B cell (primary cell): ENCODE data around the gene MORC4. TPM values are rescaled to one million over a fixed set of nuclear protein-coding genes. Genes with fewer than 3 reads are reported as not detected.

Source experiments
- ATAC-seq: fragments of 200-7000 bp; cut with Tn5 transposase; one replicate; pipeline ENCODE4 v1.10.0; 2021; ENCODE audit warnings: low read depth, mild to moderate bottlenecking, moderate number of reproducible peaks, moderate library complexity
- CTCF ChIA-PET: fragments of 350-600 bp; sonication (Branson Sonifier 250); formaldehyde crosslinking; loops from one replicate; lab custom pipeline; 2021; ENCODE audit warnings: antibody characterized with exemption, inconsistent platforms; lab: Charles Lee
- POLR2A ChIA-PET: fragments of 350-600 bp; sonication (Branson Sonifier 250); formaldehyde crosslinking; loops from one replicate; lab custom pipeline; 2021; ENCODE audit warnings: antibody characterized with exemption; lab: Charles Lee
- DNase-seq: peaks from one replicate; pipeline ENCODE4 v3.0.0; 2013
- H2AFZ ChIP-seq: 2 replicates; pipeline ENCODE4 v1.6.1; 2012; ENCODE audit warnings: mild to moderate bottlenecking, low read depth, low read length; ENCODE audit not compliant: insufficient read depth, poor library complexity, severe bottlenecking
- H3K27ac ChIP-seq, 2 donors: 1 replicate in 1 of 2; 2 replicates in 1 of 2; pipeline ENCODE4 v1.5.1; 2012 to 2013; ENCODE audit warnings: low read length in 2 of 2, mild to moderate bottlenecking in 2 of 2, moderate library complexity in 1 of 2
- H3K27me3 ChIP-seq, 4 experiments: fragments of 200-600 bp in 1 of 4; sonication (generic) in 1 of 4; replicated peaks in 1 of 4; 1 replicate in 2 of 4; 2 replicates in 2 of 4; pipeline versions ENCODE4 v1.6.1 to v1.7.0; 2013 to 2016; ENCODE audit warnings: low read length in 3 of 4, mild to moderate bottlenecking in 2 of 4, mixed read lengths in 1 of 4, moderate library complexity in 1 of 4; ENCODE audit not compliant: insufficient read depth in 4 of 4, control insufficient read depth in 3 of 4; ENCODE audit errors: control extremely low read depth in 1 of 4
- H3K36me3 ChIP-seq, 2 experiments: replicated peaks in 1 of 2; 1 replicate in 1 of 2; 2 replicates in 1 of 2; pipeline versions ENCODE4 v1.6.1 to v1.7.1; 2013; ENCODE audit warnings: low read length in 1 of 2; ENCODE audit not compliant: insufficient read depth in 2 of 2, control insufficient read depth in 1 of 2; ENCODE audit errors: control extremely low read depth in 1 of 2, extremely low read depth in 1 of 2
- H3K4me1 ChIP-seq, 2 donors: fragments of 200-600 bp in 1 of 2; sonication (generic) in 1 of 2; 1 replicate in 1 of 2; 2 replicates in 1 of 2; pipeline versions ENCODE4 v1.5.1 to v1.6.1; 2013 to 2017; ENCODE audit warnings: low read length in 2 of 2; ENCODE audit not compliant: control insufficient read depth in 2 of 2, insufficient read depth in 2 of 2
- H3K4me2 ChIP-seq: replicated peaks from 2 replicates; pipeline ENCODE3; 2012; ENCODE audit warnings: mild to moderate bottlenecking, low read depth, low read length; ENCODE audit not compliant: poor library complexity, severe bottlenecking
- H3K4me3 ChIP-seq, 5 experiments: fragments of 200-600 bp in 1 of 5; sonication (generic) in 1 of 5; 1 replicate in 3 of 5; 2 replicates in 2 of 5; pipeline versions ENCODE4 v1.5.1 to v1.7.0; 2011 to 2016; ENCODE audit warnings: low read length in 4 of 5, mild to moderate bottlenecking in 4 of 5, low read depth in 2 of 5, control low read depth in 1 of 5, moderate library complexity in 1 of 5; ENCODE audit not compliant: insufficient read depth in 1 of 5; ENCODE audit errors: control extremely low read depth in 1 of 5, extremely low read depth in 1 of 5
- H3K79me2 ChIP-seq: fragments of 200-600 bp; sonication (generic); one replicate; pipeline ENCODE4 v1.6.0; 2016; ENCODE audit warnings: low read length; ENCODE audit not compliant: control insufficient read depth, insufficient read depth
- H3K9ac ChIP-seq: fragments of 200-600 bp; sonication (generic); 2 replicates; pipeline ENCODE4 v1.6.1; 2017; ENCODE audit warnings: mild to moderate bottlenecking, low read length, moderate library complexity
- H3K9me3 ChIP-seq, 3 donors: one replicate each; pipeline versions ENCODE4 v1.6.1 to v1.7.1; 2013; ENCODE audit warnings: low read length in 2 of 3; ENCODE audit not compliant: control insufficient read depth in 2 of 3, insufficient read depth in 1 of 3; ENCODE audit errors: control extremely low read depth in 1 of 3
- H4K20me1 ChIP-seq: 2 replicates; pipeline ENCODE4 v1.6.0; 2012; ENCODE audit warnings: mild to moderate bottlenecking, low read length; ENCODE audit not compliant: insufficient read depth, control insufficient read depth, poor library complexity, severe bottlenecking
- H3K27ac Mint-ChIP-seq: one replicate; pipeline ENCODE4 v1.8.0; 2021; ENCODE audit warnings: mixed read lengths
- H3K27me3 Mint-ChIP-seq: one replicate; pipeline ENCODE4 v1.8.0; 2021; ENCODE audit warnings: mixed read lengths
- H3K4me1 Mint-ChIP-seq: one replicate; pipeline ENCODE4 v1.8.0; 2021; ENCODE audit warnings: mixed read lengths
- H3K4me3 Mint-ChIP-seq: one replicate; pipeline ENCODE4 v1.8.0; 2021; ENCODE audit warnings: mixed read lengths
- H3K9me3 Mint-ChIP-seq: one replicate; pipeline ENCODE4 v1.8.0; 2022; ENCODE audit warnings: mixed read lengths; ENCODE audit not compliant: insufficient read depth
- EZH2 ChIP-seq: IDR thresholded peaks from 2 replicates; pipeline ENCODE4 v1.6.1; 2012; ENCODE audit warnings: borderline replicate concordance, low read depth, mild to moderate bottlenecking, moderate library complexity, low read length; ENCODE audit not compliant: insufficient read depth, poor library complexity, severe bottlenecking
- WGBS: methylation state at CpG from one replicate; pipeline ENCODE4 v1.1.5; 2013; ENCODE audit warnings: missing lambda C conversion rate; ENCODE audit not compliant: insufficient coverage; 5-methylcytosine and 5-hydroxymethylcytosine counted together
- intact Hi-C: fragments of 100-400 bp; cut with micrococcal nuclease; formaldehyde crosslinking; loops from one replicate; pipeline ENCODE4 v1.10.0; 2022
- polyA plus RNA-seq: library from polyadenylated mRNA; depleted of rRNA; stranded (reverse); fragments of >200 nt; gene quantifications from 2 replicates; pipeline ENCODE4 v1.2.3, GENCODE V29; 2012
- total RNA-seq, 2 donors: library from RNA; stranded (reverse); fragments of 120-200 nt in 1 of 2; gene quantifications; 1 replicate in 1 of 2; 2 replicates in 1 of 2; pipeline versions ENCODE4 v1.2.3 to v1.2.4, GENCODE V29; 2013 to 2022
- TF ChIP-seq, protein P1 (sequence below): fragments of 200-600 bp; IDR thresholded peaks from one replicate; pipeline ENCODE4 v1.8.0; 2022; ENCODE audit warnings: antibody characterized with exemption, mild to moderate bottlenecking

Gene MORC4
- total and polyA plus RNA-seq, 2 donors (not counting 1 experiment from before 2014, with no cell fraction given): 1.1 to 6.3 TPM

DNA sequence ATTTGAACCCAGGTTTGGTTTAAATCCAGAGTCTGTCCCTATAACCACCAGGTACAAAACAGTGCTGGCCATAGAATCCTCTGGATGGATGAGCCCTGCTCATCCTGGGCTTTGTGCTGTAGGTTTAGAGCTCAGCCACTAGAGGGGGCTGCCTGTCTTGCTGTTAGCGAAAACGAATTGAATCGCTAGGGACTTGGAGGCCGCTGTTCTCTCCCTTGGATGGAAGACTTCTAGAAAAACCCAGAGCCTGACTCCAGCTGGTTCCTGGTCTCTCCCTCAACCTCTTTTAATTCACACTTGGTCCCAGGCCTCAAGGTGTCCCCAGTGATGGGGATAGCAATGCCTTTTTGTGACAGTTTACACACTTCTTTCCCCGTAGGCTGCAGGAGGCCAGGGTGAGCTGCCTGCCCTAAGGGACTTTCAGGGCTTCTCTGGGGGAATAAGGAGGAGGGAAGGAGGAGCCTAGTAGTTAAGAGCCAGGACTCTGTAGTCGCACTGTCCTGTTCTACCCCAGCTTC, 105.6 kb downstream of the MORC4 start:
- ATAC-seq: peak; percentile 47
- Histone ChIP-seq H3K27me3 (peaks cover 0 to 3% (median 0%) of the 10 kb centered on the region in 4 experiments), H3K9ac (no peak overlapping the region), H2AFZ (no peak overlapping the region), H3K4me3 (no peak overlapping the region), H3K79me2 (no peaks in the 10 kb centered on the region), H3K9me3 (no peaks in the 10 kb centered on the region), H3K36me3 (no peaks in the 10 kb centered on the region), H4K20me1 (no peaks in the 10 kb centered on the region), H3K4me1 (no peaks in the 10 kb centered on the region), H3K27ac (no peak overlapping the region), H3K4me2 (no peak overlapping the region)
- intact Hi-C loops: loop anchor here (1.0 to 10.0 kb wide), 3 partner anchors 530 to 1000 kb away; no protein-coding TSS in a partner anchor
- no CpG with 5 or more reads among the region's 6 CpGs for WGBS
- no peak for TF ChIP-seq EZH2
- TF ChIP-seq, protein P1, sequence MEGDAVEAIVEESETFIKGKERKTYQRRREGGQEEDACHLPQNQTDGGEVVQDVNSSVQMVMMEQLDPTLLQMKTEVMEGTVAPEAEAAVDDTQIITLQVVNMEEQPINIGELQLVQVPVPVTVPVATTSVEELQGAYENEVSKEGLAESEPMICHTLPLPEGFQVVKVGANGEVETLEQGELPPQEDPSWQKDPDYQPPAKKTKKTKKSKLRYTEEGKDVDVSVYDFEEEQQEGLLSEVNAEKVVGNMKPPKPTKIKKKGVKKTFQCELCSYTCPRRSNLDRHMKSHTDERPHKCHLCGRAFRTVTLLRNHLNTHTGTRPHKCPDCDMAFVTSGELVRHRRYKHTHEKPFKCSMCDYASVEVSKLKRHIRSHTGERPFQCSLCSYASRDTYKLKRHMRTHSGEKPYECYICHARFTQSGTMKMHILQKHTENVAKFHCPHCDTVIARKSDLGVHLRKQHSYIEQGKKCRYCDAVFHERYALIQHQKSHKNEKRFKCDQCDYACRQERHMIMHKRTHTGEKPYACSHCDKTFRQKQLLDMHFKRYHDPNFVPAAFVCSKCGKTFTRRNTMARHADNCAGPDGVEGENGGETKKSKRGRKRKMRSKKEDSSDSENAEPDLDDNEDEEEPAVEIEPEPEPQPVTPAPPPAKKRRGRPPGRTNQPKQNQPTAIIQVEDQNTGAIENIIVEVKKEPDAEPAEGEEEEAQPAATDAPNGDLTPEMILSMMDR: peak; percentile 73
- ChIA-PET POLR2A (no interaction called here), CTCF (interaction anchor here (1.0 to 2.5 kb wide), 5 partner anchors 8 to 1000 kb away, joined by 3 to 10 read pairs (median 5); partner anchors contain the start of gene RIPPLY1)
- Mint-ChIP-seq H3K27ac (no peak overlapping the region), H3K4me3 (no peak overlapping the region), H3K4me1 (no peaks in the 10 kb centered on the region), H3K9me3 (no peaks in the 10 kb centered on the region), H3K27me3 (no peaks in the 10 kb centered on the region)
- peak; percentile 49 for DNase-seq

DNA sequence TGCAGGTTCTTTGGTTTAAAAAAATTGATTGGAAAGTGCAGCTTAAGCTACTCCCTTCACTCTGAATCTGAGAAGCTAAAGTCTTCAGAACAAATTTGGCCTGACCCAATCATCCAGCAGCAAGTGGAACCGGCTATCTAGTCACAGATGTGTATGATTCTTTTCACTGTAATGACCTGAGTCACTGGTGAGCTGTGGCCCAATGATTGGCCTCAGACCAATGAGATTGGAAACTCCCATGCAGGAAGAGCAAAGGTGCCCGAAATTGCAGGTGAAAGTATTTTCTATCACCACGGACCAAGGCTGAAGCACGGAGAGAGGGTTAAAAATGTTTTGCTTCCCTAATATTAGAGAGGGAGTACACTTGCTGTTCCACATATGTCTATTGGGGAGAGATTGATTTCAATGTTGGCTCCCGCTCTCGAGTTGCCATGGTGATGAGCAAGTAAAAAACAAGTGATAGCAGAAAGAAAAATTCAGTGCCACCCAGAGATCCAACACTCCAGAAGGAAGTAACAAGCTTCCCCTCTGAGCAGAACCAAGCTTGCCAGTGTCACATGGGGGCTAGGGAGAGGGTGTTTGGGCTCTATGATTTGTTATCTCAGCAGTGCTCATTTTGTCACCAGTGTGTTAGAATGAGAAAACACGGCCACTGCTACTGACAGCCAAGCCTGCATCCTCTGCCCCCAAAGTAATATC, 108.1 kb downstream of the MORC4 start:
- Histone ChIP-seq H3K9ac (no peak overlapping the region), H3K79me2 (no peaks in the 10 kb centered on the region), H2AFZ (no peak overlapping the region), H3K27me3 (peaks cover 0 to 3% (median 0%) of the 10 kb centered on the region in 4 experiments), H3K4me3 (no peak overlapping the region), H3K4me1 (no peaks in the 10 kb centered on the region), H3K27ac (no peak overlapping the region), H3K36me3 (no peaks in the 10 kb centered on the region), H3K4me2 (no peak overlapping the region), H3K9me3 (no peaks in the 10 kb centered on the region), H4K20me1 (no peaks in the 10 kb centered on the region)
- Mint-ChIP-seq H3K4me1 (no peaks in the 10 kb centered on the region), H3K9me3 (no peaks in the 10 kb centered on the region), H3K27me3 (peaks cover 3% of the 10 kb centered on the region), H3K4me3 (no peak overlapping the region), H3K27ac (no peak overlapping the region)
- no CpG with 5 or more reads among the region's 7 CpGs for WGBS
- intact Hi-C loops: loop anchor here (10.0 kb wide), 2 partner anchors 533 to 763 kb away; no protein-coding TSS in a partner anchor
- ATAC-seq (no peak), DNase-seq (no peak)
- ChIA-PET POLR2A (no interaction called here), CTCF (interaction anchor here (1.1 kb wide), 1 partner anchor 1006 kb away, joined by 3 read pairs; no protein-coding TSS in a partner anchor)
- TF ChIP-seq, protein P1: no peak
- no peak for TF ChIP-seq EZH2
